ENCODE measurements around the gene CEL. TPM values are rescaled to one million over a fixed set of nuclear protein-coding genes. Genes with fewer than 3 reads are reported as not detected.

CEL gene
- total and polyA plus RNA-seq, 10 donors: 0.46 to 5.3 (median 0.72) TPM; not detected in 2

GRCh38 chr9:133107961-133108793 lies 46.4 kb downstream of the CEL start:
- DNase-seq: peak; percentile 48
- intact Hi-C loops (cut with DNase I; ENCODE audit: low total_unique reads): no loop called here
- H3K36me3 ChIP-seq: peaks cover 14 to 89% (median 78%) of the 10 kb centered on the region in 6 donors

DNA sequence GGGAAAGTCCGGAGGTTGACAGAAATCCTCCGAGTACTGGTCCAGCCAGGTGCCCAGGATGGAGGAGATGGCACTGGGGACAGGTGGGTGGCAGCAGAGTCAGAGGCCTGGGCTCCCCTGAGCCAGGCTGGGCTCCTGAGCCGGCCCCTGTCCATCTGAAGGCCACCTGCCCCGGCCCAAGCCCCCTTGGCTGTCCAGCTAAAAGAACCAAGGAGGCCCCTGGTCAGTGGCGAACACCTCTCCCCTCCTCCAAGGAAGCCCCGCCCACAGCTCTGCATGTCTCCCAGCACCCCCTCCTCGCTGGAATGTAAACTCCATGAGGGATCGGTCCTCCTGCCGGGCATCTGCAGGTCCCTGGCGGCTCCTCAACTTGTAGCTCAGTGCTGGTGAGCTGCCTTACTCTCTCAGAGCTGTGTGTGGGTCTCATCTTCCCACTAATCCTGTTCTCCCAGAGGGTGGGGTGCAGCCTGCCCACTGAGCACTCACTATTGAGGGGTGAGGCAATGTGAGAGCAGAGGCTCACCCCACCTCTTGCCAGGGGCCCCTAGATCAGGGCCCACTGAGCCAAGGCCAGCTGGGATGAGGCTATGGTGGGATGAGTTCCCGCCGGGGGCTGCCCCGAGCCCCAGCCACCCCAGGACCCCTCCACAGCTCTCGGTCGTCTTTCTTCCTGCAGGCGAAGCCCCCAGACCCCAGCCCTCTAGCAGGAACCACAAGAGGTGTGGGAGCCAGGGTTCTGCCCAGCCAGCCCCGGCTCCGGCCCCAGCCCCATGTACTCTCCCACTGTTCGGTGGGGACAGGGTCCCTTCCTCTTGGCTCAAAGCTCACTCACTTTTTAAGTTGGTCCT lies 47.2 kb downstream of the CEL start:
- DNase-seq: peak; percentile 67
- no peaks in the 10 kb centered on the region for H3K9me3 ChIP-seq
- 95 to 98% (median 97%) methylated on average over 7 to 19 of the region's 19 CpGs for whole genome bisulfite sequencing, 5 donors
- H3K4me1 ChIP-seq: peaks cover 18 to 34% (median 24%) of the 10 kb centered on the region in 6 donors
- intact Hi-C loops (cut with DNase I; ENCODE audit: low total_unique reads): no loop called here
- peaks cover 10 to 80% (median 71%) of the 10 kb centered on the region in 6 donors for H3K36me3 ChIP-seq
- no peaks in the 10 kb centered on the region for H3K27me3 ChIP-seq (replicated peaks in 1 of 7)
- no peak overlapping the region for H3K27ac ChIP-seq
- no peak overlapping the region for H3K4me3 ChIP-seq
- TF ChIP-seq CTCF (IDR thresholded peaks at IDR 0.05 in 8 of 11, conservative IDR thresholded peaks at IDR 0.05 in 3 of 11) (no peak), POLR2A (IDR thresholded peaks at IDR 0.05) (no peak)

More at GRCh38 chr9:133107961-133108793, 46.4 kb downstream of the CEL start:
- H3K27me3 ChIP-seq (replicated peaks in 1 of 7): no peaks in the 10 kb centered on the region
- TF ChIP-seq POLR2AphosphoS5 (IDR thresholded peaks at IDR 0.05) (peak in 1 of 3 donors; percentile 30), POLR2A (IDR thresholded peaks at IDR 0.05) (no peak)
- no peaks in the 10 kb centered on the region for H3K9me3 ChIP-seq
- H3K27ac ChIP-seq: no peak overlapping the region
- WGBS, 5 donors: 91 to 98% (median 97%) methylated on average over 15 to 18 of the region's 18 CpGs
- peaks cover 10 to 34% (median 21%) of the 10 kb centered on the region in 6 donors for H3K4me1 ChIP-seq
- no peak overlapping the region for H3K4me3 ChIP-seq

- H3K4me3 ChIP-seq: no peak overlapping the region
- 92 to 95% (median 92%) methylated on average over 11 to 18 of the region's 18 CpGs for WGBS, 5 donors
- intact Hi-C loops (cut with DNase I; ENCODE audit: low total_unique reads): no loop called here
- H3K36me3 ChIP-seq: peaks cover 10 to 70% (median 60%) of the 10 kb centered on the region in 6 donors
- DNase-seq: peak; percentile 13
- H3K4me1 ChIP-seq: peaks cover 29 to 42% (median 35%) of the 10 kb centered on the region in 6 donors
- no peak overlapping the region for H3K27ac ChIP-seq
- TF ChIP-seq POLR2A (IDR thresholded peaks at IDR 0.05) (no peak), POLR2AphosphoS5 (IDR thresholded peaks at IDR 0.05) (peak in 1 of 3 donors; percentile 8)
- H3K9me3 ChIP-seq: no peaks in the 10 kb centered on the region
- H3K27me3 ChIP-seq (replicated peaks in 1 of 7): no peaks in the 10 kb centered on the region
Observed at GRCh38 chr9:133109931-133110650, 48.3 kb downstream of the CEL start.

DNA sequence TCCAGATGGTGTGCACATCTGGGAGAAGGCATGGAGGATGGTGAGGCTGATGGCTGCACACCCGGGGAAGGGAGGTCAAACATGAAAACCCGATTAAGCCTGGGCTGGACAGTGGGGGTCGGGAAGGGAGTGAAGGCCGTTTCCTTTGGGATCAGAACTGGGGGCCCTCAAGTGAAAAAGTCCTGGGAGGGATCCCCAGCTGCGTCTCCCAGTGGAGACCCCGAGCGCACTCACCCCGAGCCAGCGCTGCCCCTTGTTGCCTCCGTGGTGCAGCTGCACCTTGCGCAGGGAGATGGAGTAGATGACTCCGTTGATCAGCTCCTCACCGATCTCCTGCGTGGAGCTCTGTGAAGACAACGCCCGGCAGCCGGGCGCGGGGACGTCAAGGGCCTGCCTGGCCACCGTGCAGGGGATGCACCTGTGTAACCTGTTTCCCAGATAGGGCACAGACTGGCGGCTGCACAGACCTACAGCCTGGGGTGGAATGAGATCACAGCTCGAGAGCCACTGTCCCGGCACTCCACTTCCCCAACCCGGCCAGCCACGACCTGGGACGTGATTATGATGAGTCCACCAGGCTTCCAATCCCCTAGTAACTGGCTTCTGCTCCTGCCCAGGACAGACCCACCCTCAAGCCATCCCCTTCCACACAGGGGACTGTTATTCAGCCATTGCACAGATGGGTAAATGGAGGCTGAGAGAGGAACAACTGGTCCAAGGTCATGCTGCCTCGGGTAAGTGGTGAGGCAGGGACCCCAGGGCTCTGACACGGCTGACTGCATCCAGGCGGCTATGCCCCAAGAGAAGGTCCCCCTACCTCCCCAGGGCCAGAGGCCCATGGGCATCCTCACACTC lies 50.3 kb downstream of the CEL start:
- Histone ChIP-seq H3K27ac (peak overlapping the region in 5 of 8 donors; percentile 53 to 95 (median 70)), H3K27me3 (replicated peaks in 1 of 7) (no peaks in the 10 kb centered on the region), H3K36me3 (peaks cover 4 to 52% (median 43%) of the 10 kb centered on the region in 6 donors), H3K4me1 (peaks cover 41 to 62% (median 54%) of the 10 kb centered on the region in 6 donors), H3K9me3 (no peaks in the 10 kb centered on the region), H3K4me3 (peak overlapping the region in 1 of 8 donors; percentile 13)
- 71 to 79% (median 77%) methylated on average over 20 to 30 of the region's 30 CpGs for WGBS, 5 donors
- intact Hi-C loops (cut with DNase I; ENCODE audit: low total_unique reads): no loop called here
- no peak for TF ChIP-seq POLR2AphosphoS5 (IDR thresholded peaks at IDR 0.05)
- no peak for TF ChIP-seq POLR2A (IDR thresholded peaks at IDR 0.05)
- no peak for TF ChIP-seq CTCF (IDR thresholded peaks at IDR 0.05 in 8 of 11, conservative IDR thresholded peaks at IDR 0.05 in 3 of 11)
- peak; percentile 67 for DNase-seq

Data from spleen (tissue), 11 donors.